ENCODE results near the gene OLFM2. TPM values are rescaled to one million over a fixed set of nuclear protein-coding genes. Genes with fewer than 3 reads are reported as not detected.
"Not testable (repeated sequence)": the region's sequence is repeated elsewhere in the genome, so short reads cannot be mapped to it uniquely, and the experiment has no call there.

Gene OLFM2
- total RNA-seq, 1 donor from 2014 or later: 22.9 TPM

DNA sequence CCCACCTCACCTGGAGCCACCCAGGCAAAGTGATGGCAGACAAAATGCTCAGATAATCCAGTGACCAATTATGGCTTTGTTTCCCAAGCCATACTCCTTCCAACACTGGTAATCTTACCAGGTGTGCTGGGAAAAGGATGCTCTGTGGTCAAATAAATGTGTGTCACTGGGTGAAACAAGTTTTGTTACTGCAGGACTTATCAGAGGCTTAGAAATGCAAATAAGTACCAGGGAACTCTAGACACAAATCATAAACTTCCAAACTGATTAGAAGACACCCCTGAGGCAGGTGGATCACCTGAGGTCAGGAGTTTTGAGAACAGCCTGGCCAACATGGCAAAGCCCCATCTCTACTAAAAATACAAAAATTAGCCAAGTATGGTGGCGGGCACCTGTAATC is 74.8 kb downstream of the OLFM2 start:
- DNase-seq: no peak

DNA sequence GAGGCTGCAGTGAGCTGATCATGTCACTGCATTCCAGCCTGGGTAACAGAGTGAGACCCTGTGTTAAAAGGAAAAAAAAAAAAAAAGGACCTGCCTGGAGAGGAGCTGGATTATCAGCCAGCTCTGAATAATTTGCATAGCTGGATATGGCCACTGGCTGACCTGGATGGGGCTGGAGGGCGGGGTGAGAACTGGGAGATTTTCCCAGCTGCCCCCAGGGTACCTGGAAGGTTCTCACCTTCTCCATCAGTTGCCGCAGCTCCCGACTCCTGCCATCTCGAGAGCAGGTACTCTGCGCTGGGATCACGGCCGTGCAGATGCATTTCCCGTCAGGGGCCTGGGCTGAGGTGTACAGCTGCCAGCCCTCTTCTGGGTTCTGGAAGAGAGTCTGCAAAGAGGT is 75.9 kb downstream of the OLFM2 start:
- no peak for DNase-seq

DNA sequence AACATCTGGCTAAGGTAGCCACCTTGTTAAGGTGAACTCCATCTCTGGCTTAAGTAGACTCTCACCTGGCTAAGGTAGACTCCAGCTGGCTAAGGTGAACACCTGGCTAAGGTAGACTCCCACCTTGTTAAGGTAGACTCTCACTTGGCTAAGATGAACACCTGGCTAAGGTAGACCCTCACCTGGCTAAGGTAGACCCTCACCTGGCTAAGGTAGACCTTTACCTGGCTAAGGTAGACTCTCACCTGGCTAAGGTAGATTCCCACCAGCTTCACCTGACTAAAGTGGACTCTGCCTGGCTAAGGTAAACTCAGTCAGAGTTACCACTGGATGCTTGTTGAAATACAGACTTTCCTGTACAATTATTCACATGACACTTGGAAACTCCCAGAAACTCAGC is 77.5 kb downstream of the OLFM2 start:
- no peak for DNase-seq

DNA sequence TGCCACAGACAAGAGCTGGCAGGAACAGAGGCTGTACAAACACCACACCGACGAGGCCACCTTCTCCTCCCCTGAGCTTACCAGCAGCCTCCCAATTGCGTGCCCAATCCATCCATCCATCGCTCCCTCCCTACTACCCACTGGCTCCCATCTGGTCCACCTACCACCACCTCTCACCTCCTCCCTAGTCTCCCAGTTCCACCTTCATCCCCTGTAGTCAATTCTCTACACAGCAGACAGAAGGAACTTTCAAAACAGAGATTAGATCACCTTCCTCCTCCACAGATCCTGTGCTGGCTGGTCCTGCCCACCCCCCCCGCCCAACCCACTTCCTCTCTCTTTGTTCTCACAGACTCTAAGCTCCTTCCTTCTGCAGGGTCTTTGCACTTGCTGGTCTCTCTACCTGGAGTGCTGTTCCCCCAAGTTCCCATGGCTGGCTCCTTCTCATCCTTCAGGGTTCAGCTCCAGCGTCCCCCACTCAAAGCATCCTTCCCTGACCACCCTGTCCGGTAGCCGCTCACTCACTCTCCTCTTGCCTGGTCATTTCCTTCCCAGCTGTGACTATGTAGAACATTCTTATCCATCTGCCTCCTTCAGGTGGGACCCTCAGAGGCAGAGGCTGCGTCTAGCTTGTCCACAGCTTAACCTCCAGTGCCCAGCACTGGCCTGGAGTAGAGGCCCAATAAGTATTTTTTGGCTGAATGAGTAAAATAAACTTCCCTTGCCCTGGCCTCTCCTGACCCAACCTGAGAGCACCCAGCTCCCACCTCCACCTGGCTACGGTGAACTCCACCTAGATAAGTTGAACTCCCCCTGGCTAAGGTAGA is 78.2 kb downstream of the OLFM2 start:
- no peak for DNase-seq

DNA sequence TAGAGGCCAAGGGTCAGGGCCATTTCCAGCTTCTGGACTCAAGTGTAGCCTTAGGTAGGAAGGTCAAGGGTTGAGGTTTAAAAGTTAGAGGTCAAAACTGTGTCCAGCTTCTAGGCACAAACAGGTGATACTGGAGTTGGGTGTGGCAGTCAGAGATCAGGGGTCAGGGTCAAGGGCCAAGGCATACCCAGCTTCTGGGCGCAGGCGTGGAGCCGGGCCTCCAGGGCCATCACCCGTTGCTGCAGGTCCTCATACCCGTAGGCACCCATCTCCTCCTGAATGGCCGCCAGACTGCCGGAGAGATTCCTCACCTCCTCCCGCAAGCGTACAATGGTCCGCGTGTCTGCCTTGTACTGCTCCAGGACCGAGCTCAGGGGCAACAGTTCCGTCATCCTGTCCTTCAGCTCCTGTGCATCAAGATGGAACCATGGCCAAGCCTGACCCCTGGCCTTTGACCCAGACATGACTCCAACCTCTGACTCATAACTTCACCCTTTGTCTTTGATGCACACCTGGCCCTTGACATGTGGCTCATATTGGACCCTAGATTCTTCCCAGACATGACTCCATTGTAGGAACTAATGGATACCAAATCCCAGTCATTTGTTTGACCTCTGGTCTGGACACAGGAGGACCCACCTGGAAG is 79.1 kb downstream of the OLFM2 start:
- DNase-seq: no peak

DNA sequence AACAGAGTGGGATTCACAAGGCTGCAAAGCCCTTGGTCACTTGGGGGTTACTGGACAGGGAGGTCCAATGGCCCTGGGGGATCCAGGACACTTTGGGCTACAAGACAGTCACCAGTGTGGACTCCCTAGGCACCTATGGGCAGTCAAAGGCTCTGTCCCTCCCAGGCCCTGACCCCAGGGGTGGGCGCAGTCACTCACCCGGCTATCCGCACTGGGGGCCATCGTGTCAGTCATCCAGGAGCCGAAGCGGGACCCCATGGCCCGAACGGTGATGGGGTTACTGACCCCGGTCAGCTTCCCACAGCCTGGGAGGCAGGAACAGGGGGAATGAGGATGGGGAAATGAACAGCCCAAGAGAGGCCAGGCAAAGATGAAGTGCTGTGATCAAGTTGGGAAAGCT is 79.7 kb downstream of the OLFM2 start:
- no peak for DNase-seq

DNA sequence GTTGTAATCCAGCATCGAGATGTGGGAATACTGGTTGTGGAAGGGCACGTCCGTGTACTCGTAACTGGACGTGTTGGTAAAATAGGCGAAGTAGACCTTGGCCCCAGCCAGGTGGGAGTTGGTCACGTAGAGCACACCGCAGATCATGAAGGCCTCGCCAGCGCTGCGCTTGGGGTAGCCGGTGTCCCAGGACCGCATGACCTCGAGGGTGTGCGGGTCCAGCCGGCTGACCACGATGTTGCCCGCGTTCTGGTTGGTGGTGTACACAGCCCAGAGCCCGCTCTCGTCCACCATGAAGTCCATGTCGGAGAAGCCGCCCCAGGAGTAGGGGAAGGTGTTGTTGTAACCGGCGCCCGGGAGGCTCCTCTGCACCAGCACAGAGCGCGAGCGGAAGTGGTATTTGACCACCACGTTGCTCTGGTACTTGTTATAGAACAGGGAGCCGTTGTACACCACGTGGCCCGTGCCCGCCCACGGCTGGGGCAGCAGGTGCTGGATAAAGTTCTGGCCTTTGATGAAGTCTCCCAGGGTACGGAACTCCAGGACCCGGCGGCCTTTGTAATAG is 82.0 kb downstream of the OLFM2 start:
- DNase-seq: no peak

DNA sequence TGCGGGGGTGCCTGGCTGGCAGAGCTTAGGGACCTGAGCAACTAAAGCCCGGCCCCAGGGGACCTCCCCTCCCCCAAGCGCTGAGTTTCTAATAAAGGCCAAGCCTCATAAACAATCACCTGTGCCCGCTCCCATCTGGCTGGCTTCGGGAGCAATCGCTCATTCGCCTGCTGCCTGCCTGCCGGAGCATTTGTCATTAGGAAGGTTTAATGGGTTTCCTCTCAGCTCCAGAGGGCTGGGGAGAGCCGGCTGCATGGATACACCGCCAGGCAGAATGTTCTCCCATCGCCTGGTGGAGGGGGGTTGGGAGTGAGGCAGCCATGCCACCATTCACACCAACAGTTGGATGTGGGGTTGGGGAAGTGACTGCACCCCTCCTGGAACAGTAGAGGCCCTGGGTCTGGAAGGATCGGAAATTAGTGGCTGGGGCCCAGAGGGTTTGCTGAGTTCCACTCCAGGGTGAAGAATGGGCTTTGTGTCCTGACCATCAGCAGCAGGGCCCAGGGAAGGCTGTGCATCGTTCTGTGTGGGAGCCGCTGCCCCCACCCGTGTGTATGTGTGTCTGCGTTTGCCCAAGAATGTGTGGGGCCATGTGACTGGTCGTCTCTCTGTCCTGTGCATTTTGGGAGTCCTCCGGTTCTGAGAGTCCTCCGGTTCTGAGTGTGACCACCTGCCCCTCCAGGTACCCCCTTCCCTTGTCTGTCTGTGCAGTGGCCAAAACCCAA is 85.9 kb downstream of the OLFM2 start:
- no peak for DNase-seq

DNA sequence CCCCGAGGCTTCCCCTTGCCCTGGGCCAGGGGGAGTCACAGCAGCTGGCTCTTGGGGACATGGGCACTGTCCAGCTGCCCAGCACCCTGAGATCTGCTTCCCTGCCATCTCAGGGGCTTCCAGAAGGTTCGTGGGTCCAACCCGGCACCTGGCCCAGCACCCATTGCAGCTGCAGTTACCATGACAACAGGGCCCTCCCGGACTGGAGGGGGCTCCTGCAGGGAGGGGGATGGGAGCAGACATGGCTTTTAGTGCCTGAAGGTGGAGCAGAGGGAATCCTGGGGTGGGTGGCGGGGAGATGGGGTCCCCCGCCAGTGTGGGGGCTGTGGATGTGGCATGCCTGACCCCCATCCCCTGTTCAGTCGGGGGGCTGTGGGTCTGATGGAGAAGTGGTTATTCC is 86.5 kb downstream of the OLFM2 start:
- no peak for DNase-seq

DNA sequence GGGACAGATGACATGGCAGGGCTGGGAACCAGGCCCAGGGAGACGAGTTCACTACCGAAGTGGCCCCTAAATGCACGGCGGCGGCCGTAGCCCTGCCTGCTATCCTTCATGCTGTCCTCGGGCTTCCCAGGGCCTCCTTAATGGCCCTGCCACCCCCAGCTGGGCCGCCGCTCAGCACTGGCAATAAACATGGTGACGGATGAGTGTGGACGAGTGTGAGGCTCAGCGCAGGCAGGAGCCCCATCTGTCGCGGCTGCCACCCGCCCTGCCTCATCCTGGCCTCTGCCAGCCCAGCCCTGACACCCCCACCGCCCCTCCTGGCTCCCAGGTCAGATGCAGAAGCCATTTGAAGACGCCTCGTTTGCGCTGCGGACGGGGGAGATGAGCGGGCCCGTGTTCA is 87.6 kb downstream of the OLFM2 start:
- no peak for DNase-seq

DNA sequence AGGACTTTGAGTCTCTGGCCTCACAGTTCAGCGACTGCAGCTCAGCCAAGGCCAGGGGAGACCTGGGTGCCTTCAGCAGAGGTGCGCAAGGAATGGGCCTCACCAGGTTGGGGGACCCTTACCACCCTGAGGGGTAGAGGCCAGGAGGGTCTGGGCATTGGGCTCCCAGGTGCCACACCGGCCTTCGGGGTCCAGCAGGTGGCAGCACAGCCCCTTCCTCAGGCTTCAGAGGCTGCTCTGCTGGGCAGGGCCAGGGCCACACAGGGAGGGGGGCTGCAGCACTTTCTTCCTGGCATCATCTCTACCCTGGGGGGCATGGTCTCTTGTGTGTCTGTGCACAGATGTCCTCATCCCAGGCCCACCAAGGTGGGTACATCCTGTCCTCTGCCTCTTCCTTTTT is 88.3 kb downstream of the OLFM2 start:
- peak; percentile 45 for DNase-seq

DNA sequence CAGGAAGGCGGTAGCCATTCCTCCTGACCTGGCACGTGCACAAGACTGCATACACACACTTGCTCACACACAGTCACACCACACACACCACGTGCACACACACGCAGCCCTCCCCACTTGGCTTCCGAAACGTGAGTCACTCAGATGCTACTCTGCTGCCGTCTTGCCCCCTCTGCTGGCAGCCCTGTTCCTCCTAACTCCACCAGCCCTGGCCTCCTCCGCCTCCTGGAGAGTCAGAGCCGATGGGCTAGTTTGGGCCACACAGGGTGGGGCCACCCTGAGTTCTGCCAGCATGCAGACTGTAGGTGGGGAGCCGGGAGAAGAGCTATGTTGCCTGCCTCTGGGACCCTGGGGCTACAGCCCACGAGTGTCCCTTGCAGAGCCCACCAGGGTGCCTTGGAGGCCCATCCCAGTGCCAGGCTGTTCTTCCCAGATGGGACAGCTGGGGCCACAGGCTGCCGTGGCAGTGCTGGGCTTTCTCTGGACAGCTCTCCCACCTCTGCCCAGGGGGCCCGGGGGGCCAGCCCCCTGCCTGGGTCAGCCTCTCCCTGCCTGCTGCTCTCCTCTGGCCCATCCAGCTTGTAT is 89.1 kb downstream of the OLFM2 start:
- DNase-seq: no peak

DNA sequence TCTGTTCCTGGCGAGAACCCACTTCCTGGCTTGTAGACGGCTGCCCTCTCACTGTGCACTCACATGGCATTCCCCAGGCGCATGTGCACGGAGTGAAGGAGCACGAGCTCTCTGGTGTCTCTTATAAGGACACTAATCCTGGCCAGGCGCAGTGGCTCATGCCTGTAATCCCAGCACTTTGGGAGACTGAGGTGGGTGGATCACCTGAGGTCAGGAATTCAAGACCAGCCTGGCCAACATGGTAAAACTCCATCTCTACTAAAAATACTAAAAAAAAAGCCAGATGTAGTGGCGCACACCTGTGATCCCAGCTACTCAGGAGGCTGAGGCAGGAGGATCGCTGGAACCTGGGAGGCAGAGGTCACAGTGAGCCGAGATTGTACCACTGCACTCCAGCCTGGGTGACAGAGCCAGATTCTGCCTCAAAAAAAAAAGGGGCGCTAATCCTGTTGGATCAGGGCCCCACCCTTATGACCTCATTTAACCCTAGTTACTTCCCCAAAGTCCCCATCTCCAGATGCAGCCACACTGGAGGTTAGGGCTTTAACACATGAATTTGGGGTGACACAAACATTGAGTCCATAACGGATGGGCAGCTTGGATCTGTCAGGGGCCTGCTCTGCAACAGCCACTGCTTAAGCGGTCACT is 92.6 kb downstream of the OLFM2 start:
- not testable (repeated sequence) for DNase-seq

DNA sequence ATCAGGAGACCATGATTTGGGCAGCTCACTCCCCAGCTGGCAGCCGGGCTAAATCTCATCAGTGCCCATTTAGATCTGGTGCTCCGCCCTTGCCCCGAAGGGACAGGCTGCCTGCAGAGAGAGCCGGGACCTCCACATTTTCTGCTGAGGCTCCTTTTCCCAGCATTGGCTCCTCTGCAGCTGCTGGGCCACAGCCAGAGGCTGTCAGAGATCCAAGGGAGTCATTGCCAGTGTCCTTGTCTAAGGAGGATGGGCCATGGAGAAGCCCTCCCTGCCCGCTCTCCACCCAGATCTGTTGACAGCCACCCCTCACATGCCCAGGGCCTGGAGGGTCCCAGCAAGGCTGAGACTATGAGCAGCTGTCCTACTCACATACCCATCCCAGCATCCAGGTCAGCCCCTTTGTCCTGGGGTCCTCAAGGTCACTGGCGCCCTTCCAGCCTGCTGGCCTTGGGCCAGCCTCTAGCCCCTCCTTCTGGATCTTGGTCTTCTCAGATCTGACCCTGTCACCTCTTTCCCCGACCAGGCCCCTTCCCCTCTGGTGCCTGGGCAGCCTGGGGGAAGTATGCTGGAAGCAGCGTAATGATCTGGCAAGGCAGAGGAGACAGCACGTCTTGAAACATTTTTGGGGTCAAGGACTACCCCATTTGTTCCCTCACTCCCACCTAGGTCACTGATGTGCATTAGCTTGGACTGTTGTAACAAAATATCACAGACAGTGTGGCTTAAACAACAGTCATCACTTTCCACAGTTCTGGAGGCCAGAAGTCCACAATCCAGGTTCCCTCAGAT is 93.3 kb downstream of the OLFM2 start:
- peak; percentile 78 for DNase-seq

DNA sequence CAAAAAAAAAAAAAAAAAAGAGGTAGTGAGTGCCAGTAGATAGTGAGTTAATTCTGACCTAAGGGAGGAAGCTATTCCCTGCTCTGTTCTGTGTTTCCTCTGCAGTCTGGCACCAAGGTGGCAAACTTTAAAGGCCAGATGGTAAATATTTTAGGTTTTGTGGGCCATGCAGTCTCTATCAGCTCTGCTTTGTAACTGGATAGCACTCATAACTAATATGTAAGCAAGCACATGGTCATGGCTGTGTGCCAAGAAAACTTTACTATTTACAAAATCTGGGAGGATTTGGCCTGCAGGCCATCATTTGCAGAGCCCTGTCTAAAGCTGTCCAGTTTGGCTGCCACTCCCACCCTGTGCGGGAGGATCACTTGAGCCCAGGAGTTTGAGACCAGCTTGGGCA is 96.9 kb downstream of the OLFM2 start:
- DNase-seq: no peak

DNA sequence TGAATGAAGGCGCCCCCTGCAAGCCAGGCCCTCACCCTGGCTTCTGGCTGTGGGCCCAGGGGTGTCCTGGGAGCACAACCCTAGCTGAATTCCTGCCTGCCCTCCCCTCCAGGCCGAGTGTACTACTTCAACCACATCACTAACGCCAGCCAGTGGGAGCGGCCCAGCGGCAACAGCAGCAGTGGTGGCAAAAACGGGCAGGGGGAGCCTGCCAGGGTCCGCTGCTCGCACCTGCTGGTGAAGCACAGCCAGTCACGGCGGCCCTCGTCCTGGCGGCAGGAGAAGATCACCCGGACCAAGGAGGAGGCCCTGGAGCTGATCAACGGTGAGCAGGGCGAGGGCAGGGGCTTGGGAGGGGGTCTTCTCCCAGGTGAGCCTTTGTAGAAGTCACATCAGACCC is 98.0 kb downstream of the OLFM2 start:
- DNase-seq: no peak

DNA sequence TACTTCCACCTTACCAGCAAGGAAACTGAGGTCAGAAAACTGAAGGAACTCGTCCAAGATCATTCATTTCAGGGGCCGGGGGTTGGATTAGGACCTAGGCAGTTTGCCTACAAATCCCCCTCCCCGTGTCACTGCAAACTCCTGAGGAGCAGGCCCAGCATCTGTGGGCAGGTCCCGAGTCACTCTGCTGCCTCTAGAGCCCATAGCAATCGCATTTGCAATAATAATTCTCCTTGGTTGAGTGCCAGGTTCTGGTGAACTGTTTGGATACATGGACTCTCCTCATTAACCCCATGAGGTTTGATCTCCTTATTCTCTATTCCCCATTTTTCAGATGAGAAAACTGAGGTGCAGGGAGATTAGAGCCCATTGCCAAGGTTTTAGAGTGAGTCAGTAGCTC is 100.3 kb downstream of the OLFM2 start:
- peak; percentile 29 for DNase-seq

DNA sequence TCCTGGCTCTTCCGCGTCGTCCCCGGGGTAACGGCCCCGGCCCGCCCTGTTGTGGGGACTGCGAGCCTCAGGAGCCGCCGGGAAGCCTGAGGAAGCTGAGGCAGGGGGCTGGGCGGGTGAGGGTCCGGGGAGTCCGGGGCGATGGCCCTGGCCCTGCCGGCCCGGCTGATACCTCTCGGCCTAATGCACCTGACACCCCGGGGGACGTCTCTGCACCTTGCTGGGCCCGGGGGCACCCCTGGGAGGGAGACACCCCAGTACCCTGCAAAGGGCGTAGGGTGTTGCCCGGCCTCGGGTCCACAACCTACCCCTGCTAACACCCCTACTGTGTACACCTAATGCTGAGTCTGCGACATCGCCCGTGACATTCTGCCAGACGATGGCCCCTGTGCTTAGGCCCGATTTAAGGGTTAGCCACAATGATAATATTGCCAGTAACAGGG is 100.8 kb downstream of the OLFM2 start:
- no peak for DNase-seq

DNA sequence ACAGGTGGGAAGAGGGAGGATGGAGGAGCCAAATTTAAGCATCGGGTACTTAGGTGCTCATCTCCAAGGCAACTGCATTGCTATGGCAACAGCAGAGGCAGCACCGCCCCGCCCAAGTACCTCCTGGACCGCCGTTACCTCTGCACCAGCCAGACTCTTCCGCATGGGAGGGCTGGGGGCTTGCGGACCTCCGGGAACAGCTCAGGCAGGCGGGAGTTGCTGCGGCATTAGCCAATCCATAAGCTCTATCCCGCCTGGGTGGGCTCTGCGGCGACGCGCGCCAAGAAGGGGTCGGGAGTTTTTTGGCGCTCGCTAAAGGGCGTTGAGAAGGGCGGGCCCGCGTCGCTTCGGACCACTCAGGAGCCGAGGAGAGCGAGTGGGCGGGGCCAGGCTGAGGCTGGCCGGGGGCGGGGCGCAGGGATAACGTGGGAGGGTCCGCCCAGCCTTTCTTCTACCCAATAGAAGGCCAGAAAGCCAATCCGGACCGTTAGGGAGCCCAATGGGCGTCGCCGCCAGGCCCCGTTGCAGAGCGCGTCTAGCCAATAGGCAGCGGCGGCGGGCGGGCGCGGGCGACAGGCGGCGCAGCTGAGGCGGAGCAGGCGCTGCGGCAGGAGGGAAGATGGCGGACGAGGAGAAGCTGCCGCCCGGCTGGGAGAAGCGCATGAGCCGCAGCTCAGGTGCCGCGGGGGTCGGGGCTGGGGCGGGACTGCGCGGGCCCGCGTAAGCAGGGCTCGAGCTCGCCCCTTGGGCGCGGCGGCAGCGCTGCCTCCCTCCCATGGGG is 101.4 kb downstream of the OLFM2 start, which contains the start of gene PIN1:
PIN1 (plus strand) TSS at position 593 of the 781 bp plus-strand sequence; CDS start at position 620, 27 bp downstream.
- peak; percentile 99 for DNase-seq

DNA sequence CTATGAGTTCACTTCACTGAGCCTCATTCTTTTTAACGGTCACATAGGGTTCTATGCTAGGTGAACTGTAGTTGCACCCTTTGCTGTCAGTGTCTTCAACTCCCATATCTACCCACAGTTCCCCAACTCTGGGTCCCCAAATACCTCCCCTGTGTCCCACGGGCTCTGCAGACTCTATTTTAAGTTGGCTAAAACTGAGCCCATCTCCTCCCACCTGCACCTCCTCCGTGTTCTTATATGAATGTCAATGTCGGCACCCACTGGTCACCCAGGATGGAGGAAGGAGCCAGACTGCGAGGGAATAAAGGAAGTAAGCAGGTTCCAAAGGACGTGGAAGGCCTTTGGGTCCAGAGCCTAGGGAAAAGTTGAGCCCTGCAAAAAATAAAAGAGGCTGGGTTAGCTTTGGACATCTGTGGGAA is 102.0 kb downstream of the OLFM2 start:
- no peak for DNase-seq
